NOMO-1 treated with dmso at 0.1 percent for 144 hours (cell line): Measurements from ENCODE around the gene ANKFY1.

Source experiments
- DNase-seq: peaks from one replicate; lab custom pipeline; 2025; ENCODE audit not compliant: unreplicated experiment; lab: John Stamatoyannopoulos, UW

The ANKFY1 gene

GRCh38 chr17:4125552-4125951, 138.2 kb downstream of the ANKFY1 start:
- no peak for DNase-seq

GRCh38 chr17:4124999-4125398, 138.8 kb downstream of the ANKFY1 start:
- DNase-seq = no peak

- no peak for DNase-seq
These were observed 143.4 kb downstream of the ANKFY1 start for GRCh38 chr17:4120332-4120731.

DNA sequence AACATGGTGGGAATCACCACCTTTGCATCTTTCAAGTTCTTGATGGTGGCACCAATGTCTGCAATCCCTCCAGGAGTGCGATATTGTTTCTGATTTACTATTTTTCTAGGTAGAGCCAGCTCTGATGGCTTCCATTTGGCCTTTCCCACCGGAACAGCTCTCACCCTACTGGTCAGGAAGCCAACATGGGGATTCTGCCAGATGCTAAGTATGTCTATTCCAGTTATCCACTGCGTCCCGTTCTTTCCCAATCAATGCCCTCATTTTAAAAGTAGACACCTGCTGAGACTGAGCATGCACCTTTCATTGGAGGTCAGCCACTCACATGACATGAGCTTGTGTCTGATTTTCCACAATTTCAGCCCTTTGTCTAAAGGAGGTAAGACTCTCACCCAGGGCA, 144.5 kb downstream of the ANKFY1 start:
- DNase-seq = no peak

DNA sequence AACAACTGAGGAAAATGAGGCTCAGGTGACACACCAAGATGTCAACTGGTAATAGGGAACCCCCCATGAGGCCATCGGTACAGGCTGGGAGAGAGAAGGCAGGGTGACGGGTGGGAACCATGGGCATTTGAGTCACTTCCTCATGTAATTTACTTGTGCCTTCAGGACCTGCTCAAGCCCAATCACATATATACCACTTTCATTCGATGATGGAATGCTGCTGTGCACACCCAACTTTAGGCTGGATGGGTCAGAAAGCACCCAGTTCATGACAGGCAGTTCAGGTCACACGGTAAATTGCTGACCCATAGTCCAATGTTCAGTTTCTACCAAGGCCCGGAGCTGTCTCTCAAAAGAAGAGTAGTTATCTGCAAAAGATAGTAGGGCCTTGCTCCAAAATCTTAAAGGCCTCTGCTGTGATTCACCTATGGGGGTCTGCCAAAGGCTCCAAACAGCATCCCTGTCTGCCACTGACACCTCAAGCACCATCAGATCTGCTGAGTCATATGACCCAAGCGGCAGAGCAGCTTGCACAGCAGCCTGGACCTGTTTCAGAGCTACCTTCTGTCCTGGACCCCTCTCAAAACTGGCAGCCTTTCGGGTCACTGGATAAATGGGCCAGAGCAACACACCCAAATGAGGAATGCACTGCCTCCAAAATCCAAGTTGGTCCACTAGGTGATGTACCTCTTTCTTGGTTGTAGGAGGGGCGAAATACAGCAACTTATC, 145.6 kb downstream of the ANKFY1 start:
- DNase-seq = no peak

GRCh38 chr17:4116516-4116915, 147.3 kb downstream of the ANKFY1 start:
- no peak for DNase-seq
